ENCODE measurements around the gene CFAP54.
"Not testable (repeated sequence)": the region's sequence is repeated elsewhere in the genome, so short reads cannot be mapped to it uniquely, and the experiment has no call there.

The CFAP54 gene

GRCh38 chr12:96473394-96474093 lies 15.8 kb upstream of the CFAP54 start:
- no peak for DNase-seq

GRCh38 chr12:96474206-96474605 lies 15.2 kb upstream of the CFAP54 start:
- DNase-seq: no peak

- no peak for DNase-seq
These were observed 11.4 kb upstream of the CFAP54 start for GRCh38 chr12:96478011-96478410.

- no peak for DNase-seq
These were observed 7.3 kb upstream of the CFAP54 start for GRCh38 chr12:96482086-96482485.

- DNase-seq: no peak
These were observed 6.3 kb upstream of the CFAP54 start for GRCh38 chr12:96483116-96483515.

GRCh38 chr12:96486751-96487613 lies 2.4 kb upstream of the CFAP54 start:
- DNase-seq: no peak

- no peak for DNase-seq
These were observed 1.7 kb upstream of the CFAP54 start for GRCh38 chr12:96487634-96488033.

- DNase-seq: no peak
These were observed 3.7 kb downstream of the CFAP54 start for GRCh38 chr12:96493106-96493505.

- DNase-seq: not testable (repeated sequence)
These were observed 4.8 kb downstream of the CFAP54 start for GRCh38 chr12:96494154-96494553.

- DNase-seq: no peak
These were observed 5.8 kb downstream of the CFAP54 start for GRCh38 chr12:96495155-96495554.

GRCh38 chr12:96495841-96496545 lies 6.6 kb downstream of the CFAP54 start:
- DNase-seq: no peak

- DNase-seq: no peak
These were observed 7.6 kb downstream of the CFAP54 start for GRCh38 chr12:96496944-96497343.

- no peak for DNase-seq
These were observed 8.5 kb downstream of the CFAP54 start for GRCh38 chr12:96497855-96498254.

- DNase-seq: no peak
These were observed 11.3 kb downstream of the CFAP54 start for GRCh38 chr12:96500693-96501092.

- peak; percentile 31 for DNase-seq
These were observed 11.9 kb downstream of the CFAP54 start for GRCh38 chr12:96501133-96501761.

- DNase-seq: no peak
These were observed 12.5 kb downstream of the CFAP54 start for GRCh38 chr12:96501908-96502307.

GRCh38 chr12:96502477-96502876 lies 13.1 kb downstream of the CFAP54 start:
- DNase-seq: peak; percentile 22

- no peak for DNase-seq
These were observed 13.7 kb downstream of the CFAP54 start for GRCh38 chr12:96502949-96503532.

- DNase-seq: no peak
These were observed 14.6 kb downstream of the CFAP54 start for GRCh38 chr12:96503976-96504375.

- DNase-seq: no peak
These were observed 17.4 kb downstream of the CFAP54 start for GRCh38 chr12:96506776-96507175.

- DNase-seq: no peak
These were observed 21.0 kb downstream of the CFAP54 start for GRCh38 chr12:96510306-96510764.

GRCh38 chr12:96513166-96513565 lies 23.8 kb downstream of the CFAP54 start:
- no peak for DNase-seq

GRCh38 chr12:96513681-96514080 lies 24.3 kb downstream of the CFAP54 start:
- no peak for DNase-seq

Measured in stimulated activated CD4-positive, alpha-beta T cell treated with anti-CD3 and anti-CD28 coated beads, Interleukin-4, amount 100 ng/mL, for 24 hours (primary cell).